HG03095 (cell line): Measurements from ENCODE around the gene NEDD4L.
"Not testable (repeated sequence)": the region's sequence is repeated elsewhere in the genome, so short reads cannot be mapped to it uniquely, and the experiment has no call there.

Experiments used
- ATAC-seq: cut with Tn5 transposase; IDR thresholded peaks from one replicate; pipeline ENCODE4 v1.9.1; 2021; ENCODE audit warnings: moderate library complexity; ENCODE audit not compliant: unreplicated experiment

NEDD4L gene

GRCh38 chr18:58043491-58044369 is at the start of gene NEDD4L:
Gene NEDD4L, plus strand, starts transcription at chr18:58044226. Its CDS starts 435 bp downstream, at chr18:58044661.
- peak; percentile 76 for ATAC-seq

GRCh38 chr18:57995331-57995730 is 48.7 kb upstream of the NEDD4L start:
- ATAC-seq: no peak

GRCh38 chr18:57996894-57997293 is 47.1 kb upstream of the NEDD4L start:
- ATAC-seq: not testable (repeated sequence)

GRCh38 chr18:57997820-57998219 is 46.2 kb upstream of the NEDD4L start:
- ATAC-seq: no peak

- no peak for ATAC-seq
Observed at GRCh38 chr18:57998461-57998860, 45.6 kb upstream of the NEDD4L start.

GRCh38 chr18:58004317-58004716 is 39.7 kb upstream of the NEDD4L start:
- no peak for ATAC-seq

GRCh38 chr18:58005011-58005410 is 39.0 kb upstream of the NEDD4L start:
- no peak for ATAC-seq

- no peak for ATAC-seq
Observed at GRCh38 chr18:58005885-58006523, 38.0 kb upstream of the NEDD4L start.

GRCh38 chr18:58009166-58009565 is 34.9 kb upstream of the NEDD4L start:
- ATAC-seq: no peak

GRCh38 chr18:58010265-58010664 is 33.8 kb upstream of the NEDD4L start:
- ATAC-seq: no peak

- no peak for ATAC-seq
Observed at GRCh38 chr18:58012356-58012755, 31.7 kb upstream of the NEDD4L start.

GRCh38 chr18:58013241-58014211 is 30.5 kb upstream of the NEDD4L start:
- no peak for ATAC-seq

GRCh38 chr18:58015065-58015780 is 28.8 kb upstream of the NEDD4L start:
- ATAC-seq: peak; percentile 99

- no peak for ATAC-seq
Observed at GRCh38 chr18:58017267-58017666, 26.8 kb upstream of the NEDD4L start.

GRCh38 chr18:58020567-58021107 is 23.4 kb upstream of the NEDD4L start:
- no peak for ATAC-seq

- no peak for ATAC-seq
Observed at GRCh38 chr18:58021504-58021903, 22.5 kb upstream of the NEDD4L start.

- no peak for ATAC-seq
Observed at GRCh38 chr18:58023108-58023507, 20.9 kb upstream of the NEDD4L start.

GRCh38 chr18:58024139-58024538 is 19.9 kb upstream of the NEDD4L start:
- ATAC-seq: no peak

GRCh38 chr18:58025205-58025604 is 18.8 kb upstream of the NEDD4L start:
- ATAC-seq: no peak

- ATAC-seq: no peak
Observed at GRCh38 chr18:58025733-58026132, 18.3 kb upstream of the NEDD4L start.
